B cell (primary cell): ENCODE measurements around the gene LEMD2. TPM values are rescaled to one million over a fixed set of nuclear protein-coding genes. Genes with fewer than 3 reads are reported as not detected.

Experiments
- ATAC-seq: fragments of 200-7000 bp; cut with Tn5 transposase; one replicate; pipeline ENCODE4 v1.10.0; 2021; ENCODE audit warnings: low read depth, mild to moderate bottlenecking, moderate number of reproducible peaks, moderate library complexity
- CTCF ChIA-PET: fragments of 350-600 bp; sonication (Branson Sonifier 250); formaldehyde crosslinking; loops from one replicate; lab custom pipeline; 2021; ENCODE audit warnings: antibody characterized with exemption, inconsistent platforms; lab: Charles Lee
- POLR2A ChIA-PET: fragments of 350-600 bp; sonication (Branson Sonifier 250); formaldehyde crosslinking; loops from one replicate; lab custom pipeline; 2021; ENCODE audit warnings: antibody characterized with exemption; lab: Charles Lee
- DNase-seq: peaks from one replicate; pipeline ENCODE4 v3.0.0; 2013
- H2AFZ ChIP-seq: 2 replicates; pipeline ENCODE4 v1.6.1; 2012; ENCODE audit warnings: mild to moderate bottlenecking, low read depth, low read length; ENCODE audit not compliant: insufficient read depth, poor library complexity, severe bottlenecking
- H3K27ac ChIP-seq, 2 donors: 1 replicate in 1 of 2; 2 replicates in 1 of 2; pipeline ENCODE4 v1.5.1; 2012 to 2013; ENCODE audit warnings: low read length in 2 of 2, mild to moderate bottlenecking in 2 of 2, moderate library complexity in 1 of 2
- H3K27me3 ChIP-seq, 4 experiments: fragments of 200-600 bp in 1 of 4; sonication (generic) in 1 of 4; replicated peaks in 1 of 4; 1 replicate in 2 of 4; 2 replicates in 2 of 4; pipeline versions ENCODE4 v1.6.1 to v1.7.0; 2013 to 2016; ENCODE audit warnings: low read length in 3 of 4, mild to moderate bottlenecking in 2 of 4, mixed read lengths in 1 of 4, moderate library complexity in 1 of 4; ENCODE audit not compliant: insufficient read depth in 4 of 4, control insufficient read depth in 3 of 4; ENCODE audit errors: control extremely low read depth in 1 of 4
- H3K36me3 ChIP-seq, 2 experiments: replicated peaks in 1 of 2; 1 replicate in 1 of 2; 2 replicates in 1 of 2; pipeline versions ENCODE4 v1.6.1 to v1.7.1; 2013; ENCODE audit warnings: low read length in 1 of 2; ENCODE audit not compliant: insufficient read depth in 2 of 2, control insufficient read depth in 1 of 2; ENCODE audit errors: control extremely low read depth in 1 of 2, extremely low read depth in 1 of 2
- H3K4me1 ChIP-seq, 2 donors: fragments of 200-600 bp in 1 of 2; sonication (generic) in 1 of 2; 1 replicate in 1 of 2; 2 replicates in 1 of 2; pipeline versions ENCODE4 v1.5.1 to v1.6.1; 2013 to 2017; ENCODE audit warnings: low read length in 2 of 2; ENCODE audit not compliant: control insufficient read depth in 2 of 2, insufficient read depth in 2 of 2
- H3K4me2 ChIP-seq: replicated peaks from 2 replicates; pipeline ENCODE3; 2012; ENCODE audit warnings: mild to moderate bottlenecking, low read depth, low read length; ENCODE audit not compliant: poor library complexity, severe bottlenecking
- H3K4me3 ChIP-seq, 5 experiments: fragments of 200-600 bp in 1 of 5; sonication (generic) in 1 of 5; 1 replicate in 3 of 5; 2 replicates in 2 of 5; pipeline versions ENCODE4 v1.5.1 to v1.7.0; 2011 to 2016; ENCODE audit warnings: low read length in 4 of 5, mild to moderate bottlenecking in 4 of 5, low read depth in 2 of 5, control low read depth in 1 of 5, moderate library complexity in 1 of 5; ENCODE audit not compliant: insufficient read depth in 1 of 5; ENCODE audit errors: control extremely low read depth in 1 of 5, extremely low read depth in 1 of 5
- H3K79me2 ChIP-seq: fragments of 200-600 bp; sonication (generic); one replicate; pipeline ENCODE4 v1.6.0; 2016; ENCODE audit warnings: low read length; ENCODE audit not compliant: control insufficient read depth, insufficient read depth
- H3K9ac ChIP-seq: fragments of 200-600 bp; sonication (generic); 2 replicates; pipeline ENCODE4 v1.6.1; 2017; ENCODE audit warnings: mild to moderate bottlenecking, low read length, moderate library complexity
- H3K9me3 ChIP-seq, 3 donors: one replicate each; pipeline versions ENCODE4 v1.6.1 to v1.7.1; 2013; ENCODE audit warnings: low read length in 2 of 3; ENCODE audit not compliant: control insufficient read depth in 2 of 3, insufficient read depth in 1 of 3; ENCODE audit errors: control extremely low read depth in 1 of 3
- H4K20me1 ChIP-seq: 2 replicates; pipeline ENCODE4 v1.6.0; 2012; ENCODE audit warnings: mild to moderate bottlenecking, low read length; ENCODE audit not compliant: insufficient read depth, control insufficient read depth, poor library complexity, severe bottlenecking
- H3K27ac Mint-ChIP-seq: one replicate; pipeline ENCODE4 v1.8.0; 2021; ENCODE audit warnings: mixed read lengths
- H3K27me3 Mint-ChIP-seq: one replicate; pipeline ENCODE4 v1.8.0; 2021; ENCODE audit warnings: mixed read lengths
- H3K4me1 Mint-ChIP-seq: one replicate; pipeline ENCODE4 v1.8.0; 2021; ENCODE audit warnings: mixed read lengths
- H3K4me3 Mint-ChIP-seq: one replicate; pipeline ENCODE4 v1.8.0; 2021; ENCODE audit warnings: mixed read lengths
- H3K9me3 Mint-ChIP-seq: one replicate; pipeline ENCODE4 v1.8.0; 2022; ENCODE audit warnings: mixed read lengths; ENCODE audit not compliant: insufficient read depth
- CTCF ChIP-seq: fragments of 200-600 bp; IDR thresholded peaks from one replicate; pipeline ENCODE4 v1.8.0; 2022; ENCODE audit warnings: antibody characterized with exemption, mild to moderate bottlenecking
- EZH2 ChIP-seq: IDR thresholded peaks from 2 replicates; pipeline ENCODE4 v1.6.1; 2012; ENCODE audit warnings: borderline replicate concordance, low read depth, mild to moderate bottlenecking, moderate library complexity, low read length; ENCODE audit not compliant: insufficient read depth, poor library complexity, severe bottlenecking
- WGBS: methylation state at CpG from one replicate; pipeline ENCODE4 v1.1.5; 2013; ENCODE audit warnings: missing lambda C conversion rate; ENCODE audit not compliant: insufficient coverage; 5-methylcytosine and 5-hydroxymethylcytosine counted together
- intact Hi-C: fragments of 100-400 bp; cut with micrococcal nuclease; formaldehyde crosslinking; loops from one replicate; pipeline ENCODE4 v1.10.0; 2022
- polyA plus RNA-seq: library from polyadenylated mRNA; depleted of rRNA; stranded (reverse); fragments of >200 nt; gene quantifications from 2 replicates; pipeline ENCODE4 v1.2.3, GENCODE V29; 2012
- total RNA-seq, 2 donors: library from RNA; stranded (reverse); fragments of 120-200 nt in 1 of 2; gene quantifications; 1 replicate in 1 of 2; 2 replicates in 1 of 2; pipeline versions ENCODE4 v1.2.3 to v1.2.4, GENCODE V29; 2013 to 2022

LEMD2 gene
- total and polyA plus RNA-seq, 2 donors (not counting 1 experiment from before 2014, with no cell fraction given) = 58.7 to 113 TPM

- CTCF ChIA-PET = no interaction called here
- Histone ChIP-seq H3K9ac (no peak overlapping the region), H3K27me3 (no peaks in the 10 kb centered on the region), H3K4me1 (no peaks in the 10 kb centered on the region), H3K27ac (no peak overlapping the region), H2AFZ (no peak overlapping the region), H3K9me3 (no peaks in the 10 kb centered on the region), H3K4me2 (no peak overlapping the region), H3K36me3 (no peaks in the 10 kb centered on the region), H3K79me2 (no peaks in the 10 kb centered on the region), H3K4me3 (no peak overlapping the region), H4K20me1 (no peaks in the 10 kb centered on the region)
- ATAC-seq (no peak), DNase-seq (no peak)
- TF ChIP-seq CTCF = no peak
- no peak for TF ChIP-seq EZH2
- intact Hi-C loops = no loop called here
- Mint-ChIP-seq H3K27me3 (peaks cover 24% of the 10 kb centered on the region), H3K4me3 (no peak overlapping the region), H3K9me3 (no peaks in the 10 kb centered on the region), H3K27ac (no peak overlapping the region), H3K4me1 (no peaks in the 10 kb centered on the region)
- POLR2A ChIA-PET = no interaction called here
- WGBS = 90% methylated on average over 15 of the region's 15 CpGs
Observed at GRCh38 chr6:33824461-33825154, 35.7 kb upstream of the LEMD2 start.

GRCh38 chr6:33823806-33824205 is 34.9 kb upstream of the LEMD2 start:
- H3K9me3 ChIP-seq = no peaks in the 10 kb centered on the region
- no peak overlapping the region for H3K4me3 ChIP-seq
- WGBS = 100% methylated on average over 2 of the region's 2 CpGs
- H3K4me1 ChIP-seq = no peaks in the 10 kb centered on the region
- no peak for DNase-seq
- H3K4me2 ChIP-seq = no peak overlapping the region
- intact Hi-C loops = no loop called here
- H3K27me3 ChIP-seq = no peaks in the 10 kb centered on the region
- no peaks in the 10 kb centered on the region for H3K79me2 ChIP-seq
- Mint-ChIP-seq H3K27ac (no peak overlapping the region), H3K9me3 (no peaks in the 10 kb centered on the region), H3K4me3 (no peak overlapping the region), H3K4me1 (no peaks in the 10 kb centered on the region), H3K27me3 (peaks cover 26% of the 10 kb centered on the region)
- H3K27ac ChIP-seq = no peak overlapping the region
- H2AFZ ChIP-seq = no peak overlapping the region
- CTCF ChIA-PET = no interaction called here
- ATAC-seq = no peak
- POLR2A ChIA-PET = no interaction called here
- TF ChIP-seq CTCF = no peak
- no peak overlapping the region for H3K9ac ChIP-seq
- no peaks in the 10 kb centered on the region for H4K20me1 ChIP-seq
- no peaks in the 10 kb centered on the region for H3K36me3 ChIP-seq
